Mesenchymal stem cell (in vitro differentiated cells and primary cell): ENCODE measurements around the gene TGFBR1.

Experiments used
- DNase-seq: peaks from one replicate; pipeline ENCODE4 v3.0.0-alpha.2; 2013
- H2AFZ ChIP-seq: one replicate; pipeline ENCODE4 v1.6.1; 2013; ENCODE audit warnings: low read depth, mild to moderate bottlenecking, control low read depth, inconsistent platforms, low read length, moderate library complexity
- H2AK5ac ChIP-seq: 2 replicates; pipeline ENCODE4 v1.6.1; 2013; ENCODE audit warnings: low read length, moderate library complexity, mild to moderate bottlenecking, inconsistent platforms; ENCODE audit not compliant: severe bottlenecking
- H2BK120ac ChIP-seq: one replicate; pipeline ENCODE4 v1.6.1; 2013; ENCODE audit warnings: low read depth, mild to moderate bottlenecking, inconsistent platforms, low read length, moderate library complexity
- H2BK12ac ChIP-seq, 2 experiments: one replicate each; pipeline ENCODE4 v1.6.1; 2013; ENCODE audit warnings: inconsistent platforms in 2 of 2, low read length in 2 of 2, mild to moderate bottlenecking in 2 of 2, moderate library complexity in 2 of 2, control low read depth in 1 of 2
- H2BK15ac ChIP-seq: one replicate; pipeline ENCODE4 v1.6.1; 2013; ENCODE audit warnings: mild to moderate bottlenecking, low read depth, inconsistent platforms; ENCODE audit not compliant: poor library complexity, severe bottlenecking
- H2BK5ac ChIP-seq: 2 replicates; pipeline ENCODE4 v1.6.1; 2013; ENCODE audit warnings: low read depth, mild to moderate bottlenecking, low read length, control low read depth, inconsistent platforms; ENCODE audit not compliant: poor library complexity, severe bottlenecking
- H3K14ac ChIP-seq, 2 experiments: one replicate each; pipeline ENCODE4 v1.6.1; 2013; ENCODE audit warnings: inconsistent platforms in 2 of 2, low read length in 2 of 2, control low read depth in 1 of 2, mild to moderate bottlenecking in 1 of 2, moderate library complexity in 1 of 2
- H3K18ac ChIP-seq, 2 experiments: one replicate each; pipeline ENCODE4 v1.6.1; 2013; ENCODE audit warnings: inconsistent platforms in 2 of 2, low read length in 2 of 2, control low read depth in 1 of 2, low read depth in 1 of 2, mild to moderate bottlenecking in 1 of 2
- H3K23ac ChIP-seq, 2 experiments: one replicate each; pipeline ENCODE4 v1.6.1; 2013; ENCODE audit warnings: inconsistent platforms in 2 of 2, low read length in 2 of 2, mild to moderate bottlenecking in 2 of 2, moderate library complexity in 2 of 2, control low read depth in 1 of 2
- H3K27ac ChIP-seq: 2 replicates; pipeline ENCODE4 v1.5.1; 2013; ENCODE audit warnings: mild to moderate bottlenecking, moderate library complexity, low read length, control low read depth, inconsistent platforms; ENCODE audit not compliant: poor library complexity, severe bottlenecking
- H3K27me3 ChIP-seq, 2 experiments: 2 replicates each; pipeline versions ENCODE4 v1.6.1 to v1.7.0; 2013; ENCODE audit warnings: low read length in 2 of 2, mild to moderate bottlenecking in 2 of 2, moderate library complexity in 2 of 2, control low read depth in 1 of 2, inconsistent platforms in 1 of 2; ENCODE audit not compliant: control insufficient read depth in 1 of 2, insufficient read depth in 1 of 2
- H3K36me3 ChIP-seq, 2 experiments: 2 replicates each; pipeline versions ENCODE4 v1.6.1 to v1.7.0; 2013; ENCODE audit warnings: low read length in 2 of 2, control low read depth in 1 of 2, inconsistent platforms in 1 of 2, low read depth in 1 of 2, mild to moderate bottlenecking in 1 of 2; ENCODE audit not compliant: insufficient read depth in 2 of 2, control insufficient read depth in 1 of 2
- H3K4ac ChIP-seq, 2 experiments: one replicate each; pipeline ENCODE4 v1.6.1; 2013; ENCODE audit warnings: inconsistent platforms in 2 of 2, low read length in 2 of 2, mild to moderate bottlenecking in 2 of 2, moderate library complexity in 2 of 2, control low read depth in 1 of 2, low read depth in 1 of 2
- H3K4me1 ChIP-seq: 2 replicates; pipeline ENCODE4 v1.6.1; 2013; ENCODE audit warnings: low read depth, low read length, control low read depth; ENCODE audit not compliant: control insufficient read depth, insufficient read depth
- H3K4me2 ChIP-seq: 2 replicates; pipeline ENCODE4 v1.6.1; 2013; ENCODE audit warnings: low read length, mild to moderate bottlenecking, inconsistent platforms; ENCODE audit not compliant: poor library complexity, severe bottlenecking
- H3K4me3 ChIP-seq, 2 experiments: 2 replicates each; pipeline versions ENCODE4 v1.5.1 to v1.7.0; 2013; ENCODE audit warnings: low read length in 2 of 2, mild to moderate bottlenecking in 2 of 2, control low read depth in 1 of 2, low read depth in 1 of 2; ENCODE audit not compliant: insufficient read depth in 1 of 2
- H3K79me1 ChIP-seq: replicated peaks from 2 replicates; pipeline ENCODE4 v1.6.1; 2013; ENCODE audit warnings: mild to moderate bottlenecking, control low read depth, low read length, inconsistent platforms; ENCODE audit not compliant: poor library complexity, severe bottlenecking
- H3K9ac ChIP-seq: 2 replicates; pipeline ENCODE4 v1.7.0; 2013; ENCODE audit warnings: mild to moderate bottlenecking, low read length, moderate library complexity
- H3K9me3 ChIP-seq: 2 replicates; pipeline ENCODE4 v1.7.0; 2013; ENCODE audit warnings: mild to moderate bottlenecking, low read length; ENCODE audit not compliant: control insufficient read depth
- H4K8ac ChIP-seq: one replicate; pipeline ENCODE4 v1.6.1; 2013; ENCODE audit warnings: inconsistent platforms, mild to moderate bottlenecking, low read length, moderate library complexity
- H4K91ac ChIP-seq: one replicate; pipeline ENCODE4 v1.6.1; 2013; ENCODE audit warnings: mild to moderate bottlenecking, low read length, inconsistent platforms
- WGBS: methylation state at CpG from one replicate; pipeline ENCODE4 v1.1.7; 2013; ENCODE audit warnings: mixed read lengths; 5-methylcytosine and 5-hydroxymethylcytosine counted together

Gene TGFBR1

DNA sequence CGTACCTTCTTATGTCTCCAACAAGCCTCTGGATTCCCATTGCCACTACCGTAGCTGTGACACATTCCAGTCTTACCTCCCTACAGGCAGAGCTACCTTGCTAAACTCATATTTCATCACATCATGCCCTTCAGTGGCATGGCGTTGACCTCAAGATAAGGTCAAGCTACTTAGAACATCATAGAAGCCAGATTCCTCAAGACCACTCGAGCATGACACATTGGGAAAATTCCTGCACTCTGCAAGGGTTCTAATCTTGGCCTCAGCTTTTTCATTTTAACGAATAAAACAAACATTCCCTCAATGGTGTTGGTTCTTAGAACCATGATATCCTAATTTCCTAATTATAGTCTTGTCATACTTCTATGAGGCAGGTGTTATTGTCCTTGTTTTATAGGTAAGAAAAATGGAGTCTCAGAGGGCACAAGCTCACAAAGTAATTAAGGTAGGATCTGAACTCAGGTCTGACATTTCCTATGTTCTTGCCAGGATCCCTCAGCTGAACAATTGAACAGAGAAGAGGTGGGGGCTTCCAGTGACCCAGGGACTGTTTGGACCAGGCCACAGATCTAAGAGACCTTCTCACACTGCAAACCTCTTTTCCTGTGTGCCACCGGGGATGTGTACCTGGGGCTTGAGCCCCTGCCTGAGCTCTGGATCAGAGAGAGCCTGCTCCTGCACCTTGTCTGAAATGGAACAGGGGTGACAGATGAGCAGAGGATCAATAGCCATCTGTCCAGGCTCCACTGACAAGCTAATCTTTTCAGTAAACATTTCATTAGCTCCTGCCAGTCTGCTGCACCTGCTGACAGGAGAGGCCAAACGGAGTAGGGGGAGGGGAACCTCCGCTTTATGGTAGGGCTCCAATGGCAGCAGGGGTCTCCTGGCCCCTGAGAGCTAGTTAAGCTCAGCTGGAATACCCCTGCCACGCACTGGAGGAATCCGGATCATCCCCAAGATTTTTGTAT, 67.5 kb downstream of the TGFBR1 start:
- no peak overlapping the region for H4K91ac ChIP-seq
- H2BK15ac ChIP-seq, result no peak overlapping the region
- H3K18ac ChIP-seq, result no peak overlapping the region
- DNase-seq, result no peak
- H3K27me3 ChIP-seq, result peaks cover 3 to 60% of the 10 kb centered on the region in 2 experiments
- H3K4ac ChIP-seq, result no peak overlapping the region
- peak overlapping the region; percentile 44 for H2AK5ac ChIP-seq
- H3K9me3 ChIP-seq, result no peaks in the 10 kb centered on the region
- no peak overlapping the region for H2BK12ac ChIP-seq
- no peak overlapping the region for H3K27ac ChIP-seq
- H2BK5ac ChIP-seq, result no peak overlapping the region
- H3K79me1 ChIP-seq, result no peaks in the 10 kb centered on the region
- H3K36me3 ChIP-seq, result no peaks in the 10 kb centered on the region
- WGBS, result 59% methylated on average over 9 of the region's 10 CpGs
- H3K4me1 ChIP-seq, result peaks cover 18% of the 10 kb centered on the region
- H3K4me2 ChIP-seq, result no peak overlapping the region
- H4K8ac ChIP-seq, result no peak overlapping the region
- no peak overlapping the region for H2BK120ac ChIP-seq
- H3K14ac ChIP-seq, result no peak overlapping the region
- H2AFZ ChIP-seq, result no peak overlapping the region
- H3K4me3 ChIP-seq, result no peak overlapping the region
- H3K9ac ChIP-seq, result no peak overlapping the region
- H3K23ac ChIP-seq, result no peak overlapping the region

DNA sequence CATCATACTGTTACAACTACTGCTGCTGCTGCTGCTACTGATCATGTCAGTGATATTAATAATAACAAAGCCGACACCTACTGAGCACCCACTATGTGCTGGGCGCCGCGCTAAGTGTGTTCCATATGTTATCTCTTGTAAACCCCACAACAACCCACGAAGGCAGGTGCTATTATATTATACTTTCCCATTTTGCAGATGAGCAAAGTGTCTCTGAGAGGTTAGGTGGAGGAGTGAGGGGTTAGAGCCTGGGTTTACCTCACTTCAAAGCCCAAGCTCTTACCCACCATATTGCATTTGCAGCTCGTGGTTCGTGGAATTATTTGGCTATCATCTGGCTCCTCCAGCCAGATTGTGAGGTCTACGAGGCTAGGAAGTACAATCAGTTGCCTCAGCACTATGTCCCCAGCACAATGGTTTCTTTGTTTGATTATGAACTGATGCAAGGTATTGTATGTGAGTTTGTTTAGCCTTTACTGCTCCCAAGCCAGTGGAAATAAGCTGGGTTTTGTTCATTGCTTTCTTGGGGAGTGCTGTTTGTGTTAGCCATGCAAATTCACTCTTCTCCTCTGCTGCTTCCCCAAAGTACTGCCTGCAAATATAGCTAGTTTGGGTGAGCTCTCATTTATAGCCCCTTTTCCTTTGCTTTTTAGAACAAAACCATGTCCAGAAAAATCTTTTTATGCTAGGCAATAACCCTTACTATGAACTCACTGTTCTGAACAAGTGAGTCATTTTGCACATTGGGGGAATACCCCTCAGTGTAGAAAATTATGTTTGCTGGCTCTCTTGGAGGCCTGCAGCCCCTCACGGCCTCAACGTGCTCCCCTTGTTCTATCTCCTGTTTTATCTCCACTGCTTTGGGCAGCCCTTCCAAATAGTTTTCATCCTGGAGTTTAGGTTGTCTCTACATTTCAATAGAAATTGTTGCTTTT, 68.9 kb downstream of the TGFBR1 start:
- no peak overlapping the region for H2AK5ac ChIP-seq
- 85% methylated on average over 7 of the region's 10 CpGs for WGBS

DNA sequence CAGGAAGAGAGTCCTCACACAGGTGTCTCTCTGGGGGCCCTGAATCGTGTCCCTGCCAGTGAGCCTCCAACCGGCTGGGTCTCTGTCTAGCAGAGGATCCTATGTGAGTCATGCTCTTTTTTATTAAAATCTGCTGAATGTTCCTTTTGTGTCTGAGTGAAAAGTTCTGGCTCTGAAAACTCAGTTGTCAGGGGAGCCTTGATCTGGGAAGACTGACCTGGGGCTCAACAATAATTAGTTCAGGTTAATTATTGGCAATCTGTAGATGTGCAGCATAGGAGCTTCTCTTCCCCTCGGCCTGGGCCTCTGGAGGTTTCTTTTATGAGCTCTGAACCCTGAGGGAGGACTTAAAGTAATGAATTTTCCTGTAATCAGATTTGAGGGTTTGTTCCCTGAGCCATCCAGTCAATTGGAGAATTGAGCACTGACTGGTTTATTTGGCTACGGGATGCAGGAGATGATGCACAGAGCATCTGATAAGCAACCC, 71.7 kb downstream of the TGFBR1 start:
- no peak for DNase-seq
- Histone ChIP-seq H2BK5ac (peak overlapping the region; percentile 32), H3K9me3 (no peaks in the 10 kb centered on the region), H3K18ac (no peak overlapping the region), H3K23ac (no peak overlapping the region), H4K91ac (no peak overlapping the region), H2BK12ac (no peak overlapping the region), H3K4me2 (peak overlapping the region; percentile 48), H3K4me3 (no peak overlapping the region), H3K4me1 (peaks cover 15% of the 10 kb centered on the region), H3K36me3 (no peaks in the 10 kb centered on the region), H3K27ac (peak overlapping the region; percentile 59), H2AK5ac (no peak overlapping the region), H3K27me3 (peaks cover 0 to 39% of the 10 kb centered on the region in 2 experiments), H3K79me1 (no peaks in the 10 kb centered on the region), H3K9ac (peak overlapping the region; percentile 2), H2BK120ac (no peak overlapping the region), H3K4ac (no peak overlapping the region), H3K14ac (no peak overlapping the region), H2BK15ac (no peak overlapping the region), H2AFZ (no peak overlapping the region), H4K8ac (no peak overlapping the region)
- WGBS, result 30% methylated on average over 4 of the region's 4 CpGs

More for the DNA sequence above, 68.9 kb downstream of the TGFBR1 start:
- no peak overlapping the region for H2BK15ac ChIP-seq
- H3K18ac ChIP-seq, result no peak overlapping the region
- H3K79me1 ChIP-seq, result no peaks in the 10 kb centered on the region
- no peaks in the 10 kb centered on the region for H3K9me3 ChIP-seq
- H3K14ac ChIP-seq, result no peak overlapping the region
- no peak overlapping the region for H4K8ac ChIP-seq
- H3K27ac ChIP-seq, result no peak overlapping the region
- no peak overlapping the region for H2AFZ ChIP-seq
- no peak overlapping the region for H2BK5ac ChIP-seq
- H4K91ac ChIP-seq, result no peak overlapping the region
- H3K27me3 ChIP-seq, result peaks cover 3 to 52% of the 10 kb centered on the region in 2 experiments
- DNase-seq, result no peak
- no peaks in the 10 kb centered on the region for H3K36me3 ChIP-seq
- H2BK120ac ChIP-seq, result no peak overlapping the region
- no peak overlapping the region for H3K9ac ChIP-seq
- no peak overlapping the region for H3K4ac ChIP-seq
- no peak overlapping the region for H2BK12ac ChIP-seq
- no peak overlapping the region for H3K4me2 ChIP-seq
- no peak overlapping the region for H3K23ac ChIP-seq
- no peak overlapping the region for H3K4me3 ChIP-seq
- H3K4me1 ChIP-seq, result peaks cover 19% of the 10 kb centered on the region
